ENCODE data around the gene CAPN2. TPM values are rescaled to one million over a fixed set of nuclear protein-coding genes. Genes with fewer than 3 reads are reported as not detected.

CAPN2 gene
- total RNA-seq, 1 experiment from 2014 or later: 1,259 TPM

DNA sequence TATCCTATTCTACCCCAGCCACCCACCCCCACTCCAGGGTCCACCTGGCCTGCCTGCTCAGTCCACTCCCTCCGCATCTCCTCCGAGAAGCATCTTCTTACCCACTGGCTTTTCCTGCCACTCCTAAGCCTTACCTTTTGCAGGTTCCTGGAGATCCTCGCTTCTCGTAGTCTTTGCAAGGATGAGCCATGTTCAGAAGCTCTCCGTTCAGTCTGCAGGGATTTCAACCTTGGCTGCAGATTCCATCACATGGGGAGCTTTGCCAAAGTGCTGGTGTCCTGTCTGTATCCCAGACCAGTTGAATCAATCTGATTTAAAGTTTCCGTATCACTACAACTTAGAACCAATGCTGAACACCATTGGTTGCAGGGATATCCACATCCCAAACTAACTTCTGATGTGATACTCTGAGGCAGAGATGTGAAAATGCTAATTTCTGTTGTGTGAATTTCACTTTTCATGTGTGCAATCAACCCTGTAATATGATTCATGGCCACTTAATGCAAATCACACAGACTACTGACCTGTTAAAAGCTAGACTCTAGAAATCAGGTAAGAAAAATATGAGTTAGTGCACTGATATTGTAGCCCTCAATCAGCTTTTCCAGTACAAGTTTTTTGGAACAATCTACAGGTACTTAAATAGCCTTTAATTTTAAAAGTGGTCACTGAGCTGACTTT lies 61.9 kb downstream of the CAPN2 start:
- Histone ChIP-seq H2AFZ (ENCODE audit: low read length) (no peak overlapping the region), H4K20me1 (ENCODE audit: low read length) (peaks cover 13% of the 10 kb centered on the region; the same call in 1 of the 2 replicates), H3F3A (ENCODE audit: low read length, unreplicated experiment) (peaks cover 33% of the 10 kb centered on the region), H3K27ac (ENCODE audit: low read length) (peak overlapping the region; percentile 84; the same call in 1 of the 2 replicates), H3K9me3 (ENCODE audit: low read length) (no peaks in the 10 kb centered on the region), H3K9ac (ENCODE audit: low read length) (no peak overlapping the region), H3K27me3 (ENCODE audit: low read length) (no peaks in the 10 kb centered on the region), H3K4me3 (ENCODE audit: low read length) (no peak overlapping the region), H3K79me2 (ENCODE audit: low read length) (0 out of 2 replicates have a peak, but pooled peaks cover 6% of the 10 kb centered on the region), H3K4me1 (ENCODE audit: insufficient read depth, low read length) (peaks cover 66% of the 10 kb centered on the region), H3K9me2 (replicated peaks; ENCODE audit: low read length) (no peaks in the 10 kb centered on the region), H3K4me2 (ENCODE audit: low read length) (no peak overlapping the region), H3K36me3 (ENCODE audit: low read depth, low read length) (peaks cover 68% of the 10 kb centered on the region)
- ChIA-PET CTCF (no interaction called here), POLR2A (ENCODE audit: unreplicated experiment) (interaction anchor here (0.9 kb wide), 1 partner anchor 73 kb away, joined by 5 read pairs; no protein-coding TSS in a partner anchor)
- TF ChIP-seq EZH2phosphoT487 (IDR thresholded peaks at IDR 0.05; ENCODE audit: borderline replicate concordance, low read length): no peak
- TF ChIP-seq, protein P1, sequence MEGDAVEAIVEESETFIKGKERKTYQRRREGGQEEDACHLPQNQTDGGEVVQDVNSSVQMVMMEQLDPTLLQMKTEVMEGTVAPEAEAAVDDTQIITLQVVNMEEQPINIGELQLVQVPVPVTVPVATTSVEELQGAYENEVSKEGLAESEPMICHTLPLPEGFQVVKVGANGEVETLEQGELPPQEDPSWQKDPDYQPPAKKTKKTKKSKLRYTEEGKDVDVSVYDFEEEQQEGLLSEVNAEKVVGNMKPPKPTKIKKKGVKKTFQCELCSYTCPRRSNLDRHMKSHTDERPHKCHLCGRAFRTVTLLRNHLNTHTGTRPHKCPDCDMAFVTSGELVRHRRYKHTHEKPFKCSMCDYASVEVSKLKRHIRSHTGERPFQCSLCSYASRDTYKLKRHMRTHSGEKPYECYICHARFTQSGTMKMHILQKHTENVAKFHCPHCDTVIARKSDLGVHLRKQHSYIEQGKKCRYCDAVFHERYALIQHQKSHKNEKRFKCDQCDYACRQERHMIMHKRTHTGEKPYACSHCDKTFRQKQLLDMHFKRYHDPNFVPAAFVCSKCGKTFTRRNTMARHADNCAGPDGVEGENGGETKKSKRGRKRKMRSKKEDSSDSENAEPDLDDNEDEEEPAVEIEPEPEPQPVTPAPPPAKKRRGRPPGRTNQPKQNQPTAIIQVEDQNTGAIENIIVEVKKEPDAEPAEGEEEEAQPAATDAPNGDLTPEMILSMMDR (conservative IDR thresholded peaks at IDR 0.05; ENCODE audit: low read depth, low read length): no peak
- TF ChIP-seq EZH2 (IDR thresholded peaks at IDR 0.05; ENCODE audit: low read length, unreplicated experiment): no peak
- DNase-seq: no peak
- ATAC-seq: no peak
- BruUV-seq (replicated peaks): no TSS peak
- intact Hi-C loops (cut with micrococcal nuclease): loop anchor here (10.0 kb wide), 1 partner anchor 71 kb away; the partner anchor contains the start of gene TP53BP2

DNA sequence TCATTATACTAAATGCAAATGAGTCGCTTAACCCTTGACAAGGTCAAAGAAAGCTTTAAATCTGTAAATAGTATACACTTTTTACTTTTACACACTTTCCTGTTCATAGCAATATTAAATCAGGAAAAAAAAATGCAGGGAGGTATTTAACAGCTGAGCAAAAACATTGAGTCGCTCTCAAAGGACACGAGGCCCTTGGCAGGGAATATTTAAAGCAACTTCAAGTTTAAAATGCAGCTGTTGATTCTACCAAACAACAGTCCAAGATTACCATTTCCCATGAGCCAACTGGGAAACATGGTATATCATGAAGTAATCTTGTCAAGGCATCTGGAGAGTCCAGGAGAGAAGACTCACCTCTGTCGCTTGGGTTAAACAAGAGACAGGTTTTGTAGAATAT lies 62.7 kb downstream of the CAPN2 start:
- POLR2A ChIA-PET (ENCODE audit: unreplicated experiment): interaction anchor here (0.6 to 0.9 kb wide), 2 partner anchors 45 to 74 kb away, joined by 3 to 5 read pairs; no protein-coding TSS in a partner anchor
- BruUV-seq (replicated peaks): no TSS peak
- Histone ChIP-seq H3K36me3 (ENCODE audit: low read depth, low read length) (peaks cover 64% of the 10 kb centered on the region), H3K4me1 (ENCODE audit: insufficient read depth, low read length) (peaks cover 59% of the 10 kb centered on the region), H3K4me2 (ENCODE audit: low read length) (peak overlapping the region; percentile 56; the same call in 1 of the 2 replicates), H3K4me3 (ENCODE audit: low read length) (no peak overlapping the region), H3K9me2 (replicated peaks; ENCODE audit: low read length) (no peaks in the 10 kb centered on the region), H3K79me2 (ENCODE audit: low read length) (0 out of 2 replicates have a peak, but pooled peaks cover 6% of the 10 kb centered on the region), H3K9me3 (ENCODE audit: low read length) (no peaks in the 10 kb centered on the region), H3K27ac (ENCODE audit: low read length) (peak overlapping the region; percentile 84), H3K27me3 (ENCODE audit: low read length) (no peaks in the 10 kb centered on the region), H3K9ac (ENCODE audit: low read length) (no peak overlapping the region), H3F3A (ENCODE audit: low read length, unreplicated experiment) (peaks cover 33% of the 10 kb centered on the region), H2AFZ (ENCODE audit: low read length) (no peak overlapping the region), H4K20me1 (ENCODE audit: low read length) (peaks cover 13% of the 10 kb centered on the region; the same call in 1 of the 2 replicates)
- no peak for TF ChIP-seq EZH2phosphoT487 (IDR thresholded peaks at IDR 0.05; ENCODE audit: borderline replicate concordance, low read length)
- TF ChIP-seq, protein P1 (conservative IDR thresholded peaks at IDR 0.05; ENCODE audit: low read depth, low read length): no peak
- TF ChIP-seq EZH2 (IDR thresholded peaks at IDR 0.05; ENCODE audit: low read length, unreplicated experiment): no peak
- ATAC-seq: no peak
- CTCF ChIA-PET: no interaction called here
- intact Hi-C loops (cut with micrococcal nuclease): loop anchor here (10.0 kb wide), 1 partner anchor 70 kb away; the partner anchor contains the start of gene TP53BP2
- DNase-seq: no peak
